Thyroid gland (tissue), 4 donors: ENCODE measurements around the gene ELAPOR2. TPM values are rescaled to one million over a fixed set of nuclear protein-coding genes. Genes with fewer than 3 reads are reported as not detected.

ENCODE experiments used
- DNase-seq, 2 donors: peaks; one replicate each; pipeline ENCODE4 v3.0.0-alpha.2; 2019
- H3K27ac ChIP-seq, 3 donors: fragments of 200-600 bp; sonication (generic); 1 replicate in 2 of 3; 2 replicates in 1 of 3; pipeline ENCODE4 v1.5.1; 2016 to 2019; ENCODE audit warnings: mild to moderate bottlenecking in 1 of 3, moderate library complexity in 1 of 3
- H3K27me3 ChIP-seq: fragments of 200-600 bp; sonication (generic); one replicate; pipeline ENCODE4 v1.5.1; 2019
- H3K36me3 ChIP-seq, 2 donors: fragments of 200-600 bp; sonication (generic); one replicate each; pipeline ENCODE4 v1.5.1; 2016 to 2019
- H3K4me1 ChIP-seq, 2 donors: fragments of 200-600 bp; sonication (generic); one replicate each; pipeline ENCODE4 v1.5.1; 2017 to 2019
- H3K4me3 ChIP-seq, 3 donors: fragments of 200-600 bp; sonication (generic); replicated peaks in 1 of 3; 1 replicate in 2 of 3; 2 replicates in 1 of 3; pipeline ENCODE4 v1.5.1; 2016; ENCODE audit warnings: mild to moderate bottlenecking in 1 of 3
- H3K9me3 ChIP-seq: fragments of 200-600 bp; sonication (generic); one replicate; pipeline ENCODE4 v1.5.1; 2017
- CTCF ChIP-seq, 6 experiments: fragments of 200-600 bp in 3 of 6; fragments of 450-650 bp in 3 of 6; sonication (generic) in 3 of 6; IDR thresholded peaks; one replicate each; pipeline ENCODE4 v1.5.1; 2016 to 2019; ENCODE audit warnings: antibody characterized with exemption in 6 of 6, mild to moderate bottlenecking in 2 of 6, inconsistent platforms in 1 of 6, moderate library complexity in 1 of 6
- POLR2A ChIP-seq, 2 donors: fragments of 450-650 bp; IDR thresholded peaks; one replicate each; pipeline ENCODE4 v1.6.1; 2017; ENCODE audit warnings: antibody characterized with exemption in 2 of 2, mild to moderate bottlenecking in 2 of 2, moderate library complexity in 1 of 2
- WGBS, 2 donors: methylation state at CpG; one replicate each; pipeline ENCODE4 v1.1.5; 2017; 5-methylcytosine and 5-hydroxymethylcytosine counted together
- intact Hi-C: fragments of 100-400 bp; cut with DNase I; formaldehyde crosslinking; loops from one replicate; pipeline ENCODE4 v1.15.1; 2023
- total RNA-seq, 4 donors: library from RNA; depleted of rRNA; stranded (reverse); fragments of >200 nt; gene quantifications; one replicate each; pipeline ENCODE4 v1.2.3, GENCODE V29; 2016

The ELAPOR2 gene
- total RNA-seq, 4 donors from 2014 or later: 25.4 to 31.3 (median 25.7) TPM

DNA sequence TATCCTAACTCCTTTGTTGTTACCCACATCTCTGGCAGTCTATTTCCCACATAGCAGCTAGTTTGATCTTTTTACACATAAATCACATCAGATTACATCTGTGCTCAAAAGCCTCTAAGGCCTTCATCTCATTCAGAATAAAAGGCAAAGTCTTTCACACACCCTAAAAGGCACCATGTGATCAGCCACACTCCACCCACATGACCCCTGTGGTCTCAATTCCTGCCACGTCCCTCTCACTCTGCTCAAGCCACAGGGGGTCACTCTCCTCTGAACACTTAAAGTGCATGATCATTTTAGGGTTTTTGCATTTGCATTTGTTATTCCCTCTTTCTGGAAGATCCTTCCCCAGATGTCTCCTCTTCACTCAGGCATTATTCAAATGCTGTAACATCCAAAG lies 30.8 kb downstream of the ELAPOR2 start:
- no peak for DNase-seq
- intact Hi-C loops: no loop called here
- no peaks in the 10 kb centered on the region for H3K27me3 ChIP-seq
- TF ChIP-seq POLR2A (IDR thresholded peaks at IDR 0.05) (no peak), CTCF (IDR thresholded peaks at IDR 0.05) (no peak)
- no peak overlapping the region for H3K4me3 ChIP-seq
- no peaks in the 10 kb centered on the region for H3K36me3 ChIP-seq
- peaks cover 7 to 12% of the 10 kb centered on the region in 2 donors for H3K4me1 ChIP-seq
- no peak overlapping the region for H3K27ac ChIP-seq
- WGBS, 2 donors: 73 to 74% methylated on average over 1 of the region's 1 CpG
- no peaks in the 10 kb centered on the region for H3K9me3 ChIP-seq

- H3K27ac ChIP-seq: no peak overlapping the region
- H3K4me1 ChIP-seq: peaks cover 7 to 12% of the 10 kb centered on the region in 2 donors
- no peaks in the 10 kb centered on the region for H3K36me3 ChIP-seq
- H3K4me3 ChIP-seq: no peak overlapping the region
- intact Hi-C loops: no loop called here
- TF ChIP-seq POLR2A (IDR thresholded peaks at IDR 0.05): no peak
- no peak for TF ChIP-seq CTCF (IDR thresholded peaks at IDR 0.05)
- DNase-seq: no peak
- H3K27me3 ChIP-seq: no peaks in the 10 kb centered on the region
- no peaks in the 10 kb centered on the region for H3K9me3 ChIP-seq
Observed at GRCh38 chr7:87027900-87028299, 31.6 kb downstream of the ELAPOR2 start.

- no peak for DNase-seq
- Histone ChIP-seq H3K36me3 (no peaks in the 10 kb centered on the region), H3K4me1 (peaks cover 4 to 10% of the 10 kb centered on the region in 2 donors), H3K4me3 (no peak overlapping the region), H3K27ac (no peak overlapping the region), H3K27me3 (no peaks in the 10 kb centered on the region), H3K9me3 (no peaks in the 10 kb centered on the region)
- intact Hi-C loops: no loop called here
- WGBS, 2 donors: 97 to 98% methylated on average over 2 of the region's 2 CpGs
- no peak for TF ChIP-seq CTCF (IDR thresholded peaks at IDR 0.05)
- TF ChIP-seq POLR2A (IDR thresholded peaks at IDR 0.05): no peak
Observed at GRCh38 chr7:87021285-87021684, 38.2 kb downstream of the ELAPOR2 start.

GRCh38 chr7:87016606-87017005 lies 42.8 kb downstream of the ELAPOR2 start:
- Histone ChIP-seq H3K4me3 (no peak overlapping the region), H3K27me3 (no peaks in the 10 kb centered on the region), H3K27ac (no peak overlapping the region), H3K9me3 (no peaks in the 10 kb centered on the region), H3K4me1 (peaks cover 0 to under 1% of the 10 kb centered on the region in 2 donors), H3K36me3 (no peaks in the 10 kb centered on the region)
- DNase-seq: no peak
- TF ChIP-seq POLR2A (IDR thresholded peaks at IDR 0.05): no peak
- intact Hi-C loops: no loop called here
- WGBS, 2 donors: 90% methylated on average over 4 of the region's 4 CpGs

DNA sequence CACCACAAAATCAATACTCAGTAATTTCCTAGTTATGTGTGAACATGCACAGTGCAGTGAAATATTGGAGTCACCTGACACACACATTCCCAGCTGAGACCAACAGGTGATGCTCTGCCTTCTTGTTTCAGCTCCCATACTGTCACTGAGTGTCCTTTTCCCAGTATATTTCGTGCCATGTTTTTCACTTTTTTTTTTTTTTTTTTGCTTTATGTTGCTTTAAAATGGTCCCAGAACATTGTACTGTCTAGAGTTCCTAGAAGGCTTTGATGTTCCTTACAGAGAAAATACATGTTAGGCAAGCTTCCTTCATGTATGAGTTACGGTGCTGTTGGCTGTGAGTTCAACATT lies 45.6 kb downstream of the ELAPOR2 start:
- intact Hi-C loops: no loop called here
- H3K27me3 ChIP-seq: no peaks in the 10 kb centered on the region
- no peak overlapping the region for H3K4me3 ChIP-seq
- peaks cover 0 to 4% of the 10 kb centered on the region in 2 donors for H3K4me1 ChIP-seq
- H3K36me3 ChIP-seq: no peaks in the 10 kb centered on the region
- DNase-seq: no peak
- TF ChIP-seq POLR2A (IDR thresholded peaks at IDR 0.05): no peak
- TF ChIP-seq CTCF (IDR thresholded peaks at IDR 0.05): no peak
- WGBS, 2 donors: 90 to 92% methylated on average over 2 of the region's 2 CpGs
- H3K27ac ChIP-seq: no peak overlapping the region
- H3K9me3 ChIP-seq: no peaks in the 10 kb centered on the region
